Breast epithelium (tissue), 4 donors: ENCODE data around the gene NACC2. TPM values are rescaled to one million over a fixed set of nuclear protein-coding genes. Genes with fewer than 3 reads are reported as not detected.

Experiments
- DNase-seq, 2 donors: peaks; one replicate each; pipeline ENCODE4 v3.0.0-alpha.2; 2019; ENCODE audit warnings: low spot score in 2 of 2
- H3K27ac ChIP-seq, 2 donors: fragments of 200-600 bp; sonication (generic) in 1 of 2; one replicate each; pipeline ENCODE4 v1.5.1; 2016 to 2019; ENCODE audit warnings: mild to moderate bottlenecking in 1 of 2
- H3K27me3 ChIP-seq, 2 donors: fragments of 200-600 bp; sonication (generic) in 1 of 2; one replicate each; pipeline versions ENCODE4 v1.5.1 to v1.6.0; 2017 to 2019; ENCODE audit warnings: control low read depth in 1 of 2, mild to moderate bottlenecking in 1 of 2
- H3K36me3 ChIP-seq: fragments of 200-600 bp; one replicate; pipeline ENCODE4 v1.5.1; 2019
- H3K4me1 ChIP-seq, 2 donors: fragments of 200-600 bp; sonication (generic); one replicate each; pipeline ENCODE4 v1.5.1; 2016 to 2019; ENCODE audit warnings: control low read depth in 1 of 2
- H3K4me3 ChIP-seq, 3 donors: fragments of 200-600 bp; sonication (generic); 1 replicate in 2 of 3; 2 replicates in 1 of 3; pipeline ENCODE4 v1.5.1; 2016 to 2019; ENCODE audit warnings: mild to moderate bottlenecking in 3 of 3, moderate library complexity in 2 of 3
- H3K9me3 ChIP-seq, 2 donors: fragments of 200-600 bp; sonication (generic) in 1 of 2; one replicate each; pipeline ENCODE4 v1.5.1; 2016 to 2019; ENCODE audit warnings: control low read depth in 1 of 2
- POLR2A ChIP-seq: fragments of 450-650 bp; IDR thresholded peaks from one replicate; pipeline ENCODE4 v1.6.1; 2016; ENCODE audit warnings: antibody characterized with exemption, mild to moderate bottlenecking, moderate library complexity
- POLR2AphosphoS5 ChIP-seq, 3 donors: sonication (generic); formaldehyde crosslinking; IDR thresholded peaks; one replicate each; pipeline ENCODE4 v1.6.1; 2017; ENCODE audit warnings: antibody characterized with exemption in 3 of 3
- intact Hi-C: fragments of 100-400 bp; cut with DNase I; formaldehyde crosslinking; loops from one replicate; pipeline ENCODE4 v1.15.1; 2023; ENCODE audit warnings: low total_unique reads
- total RNA-seq, 3 donors: library from RNA; depleted of rRNA; stranded (reverse); fragments of >200 nt; gene quantifications; one replicate each; pipeline ENCODE4 v1.1.0, GENCODE V29; 2016
- TF ChIP-seq, protein P1 (sequence below), 3 donors: fragments of 450-650 bp; IDR thresholded peaks; one replicate each; pipeline ENCODE4 v1.5.1; 2016 to 2017; ENCODE audit warnings: antibody characterized with exemption in 3 of 3, mild to moderate bottlenecking in 3 of 3, moderate library complexity in 3 of 3

Gene NACC2
- total RNA-seq, 3 donors from 2014 or later = 14.0 to 24.2 (median 19.3) TPM

DNA sequence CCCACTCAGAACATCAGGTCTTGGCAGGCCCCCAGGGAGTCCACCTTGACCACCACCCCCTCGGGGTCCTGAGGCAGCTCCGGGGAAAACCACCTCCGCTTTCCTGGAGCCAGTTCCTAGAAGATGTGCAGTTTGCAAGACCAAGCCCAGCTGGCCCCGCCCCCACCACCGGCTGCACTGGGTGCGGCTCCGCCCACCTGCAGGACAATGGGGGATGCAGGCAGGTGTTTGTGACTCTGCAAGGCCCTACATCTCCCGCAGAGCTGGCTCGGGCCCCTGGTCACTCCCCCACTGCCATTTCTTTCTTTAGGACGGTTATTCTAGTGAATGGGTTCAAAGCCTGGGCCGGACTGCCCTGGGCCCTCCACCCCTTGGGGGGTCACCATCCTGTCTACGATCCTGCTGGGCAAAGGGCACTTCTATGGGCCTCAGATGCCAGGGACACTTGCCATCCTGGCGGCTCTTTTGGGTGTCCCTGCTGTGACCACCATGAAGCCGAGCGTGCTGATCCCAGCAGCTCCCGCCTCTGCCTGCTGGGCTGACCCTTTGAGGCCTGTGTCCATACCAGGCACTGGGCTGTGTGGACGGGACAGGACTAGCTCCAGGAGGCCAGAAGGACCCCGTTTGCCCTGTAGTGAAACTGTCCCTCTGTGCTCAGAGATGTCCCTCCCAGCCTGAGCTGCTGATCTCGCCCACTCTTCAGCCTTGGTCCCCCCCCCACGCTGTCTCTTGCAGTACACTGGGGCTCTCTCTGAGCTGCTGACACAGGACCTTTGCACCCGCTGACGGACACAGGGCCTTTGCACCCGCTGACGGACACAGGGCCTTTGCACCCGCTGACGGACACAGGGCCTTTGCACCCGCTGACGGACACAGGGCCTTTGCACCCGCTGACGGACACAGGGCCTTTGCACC lies 5.9 kb upstream of the NACC2 start:
- Histone ChIP-seq H3K27ac (no peak overlapping the region), H3K4me1 (peaks cover 0 to 9% of the 10 kb centered on the region in 2 donors), H3K27me3 (peaks cover 2 to 10% of the 10 kb centered on the region in 2 donors), H3K9me3 (no peaks in the 10 kb centered on the region), H3K4me3 (no peak overlapping the region), H3K36me3 (no peaks in the 10 kb centered on the region)
- intact Hi-C loops = no loop called here
- TF ChIP-seq POLR2A (no peak), POLR2AphosphoS5 (IDR thresholded peaks at IDR 0.05) (no peak)
- TF ChIP-seq, protein P1, sequence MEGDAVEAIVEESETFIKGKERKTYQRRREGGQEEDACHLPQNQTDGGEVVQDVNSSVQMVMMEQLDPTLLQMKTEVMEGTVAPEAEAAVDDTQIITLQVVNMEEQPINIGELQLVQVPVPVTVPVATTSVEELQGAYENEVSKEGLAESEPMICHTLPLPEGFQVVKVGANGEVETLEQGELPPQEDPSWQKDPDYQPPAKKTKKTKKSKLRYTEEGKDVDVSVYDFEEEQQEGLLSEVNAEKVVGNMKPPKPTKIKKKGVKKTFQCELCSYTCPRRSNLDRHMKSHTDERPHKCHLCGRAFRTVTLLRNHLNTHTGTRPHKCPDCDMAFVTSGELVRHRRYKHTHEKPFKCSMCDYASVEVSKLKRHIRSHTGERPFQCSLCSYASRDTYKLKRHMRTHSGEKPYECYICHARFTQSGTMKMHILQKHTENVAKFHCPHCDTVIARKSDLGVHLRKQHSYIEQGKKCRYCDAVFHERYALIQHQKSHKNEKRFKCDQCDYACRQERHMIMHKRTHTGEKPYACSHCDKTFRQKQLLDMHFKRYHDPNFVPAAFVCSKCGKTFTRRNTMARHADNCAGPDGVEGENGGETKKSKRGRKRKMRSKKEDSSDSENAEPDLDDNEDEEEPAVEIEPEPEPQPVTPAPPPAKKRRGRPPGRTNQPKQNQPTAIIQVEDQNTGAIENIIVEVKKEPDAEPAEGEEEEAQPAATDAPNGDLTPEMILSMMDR (IDR thresholded peaks at IDR 0.05) = no peak
- DNase-seq = no peak

DNA sequence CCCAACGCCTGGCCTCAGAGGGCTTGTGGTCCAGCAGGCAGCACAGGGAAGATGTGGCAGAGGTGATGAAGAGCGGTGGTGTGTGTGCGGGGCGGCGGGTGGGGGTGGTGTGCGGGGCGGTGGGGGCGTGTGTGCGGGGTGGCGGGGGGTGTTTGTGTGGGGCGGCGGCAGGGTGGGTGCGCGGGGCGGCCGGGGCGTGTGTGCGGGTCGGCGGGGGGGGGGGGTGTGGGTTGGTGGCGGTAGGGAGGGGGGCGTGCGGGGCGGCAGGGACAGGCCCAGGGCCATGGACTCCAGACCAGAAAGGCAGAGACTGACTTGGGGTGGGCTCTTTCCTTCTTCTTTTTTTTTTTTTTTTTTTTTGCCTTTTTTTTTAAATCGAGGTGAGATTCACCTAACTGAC lies 4.5 kb upstream of the NACC2 start:
- no peaks in the 10 kb centered on the region for H3K4me1 ChIP-seq
- no peaks in the 10 kb centered on the region for H3K36me3 ChIP-seq
- H3K27me3 ChIP-seq = peaks cover 2 to 10% of the 10 kb centered on the region in 2 donors
- TF ChIP-seq POLR2A = no peak
- TF ChIP-seq, protein P1 (IDR thresholded peaks at IDR 0.05) = no peak
- TF ChIP-seq POLR2AphosphoS5 (IDR thresholded peaks at IDR 0.05) = no peak
- no peak overlapping the region for H3K4me3 ChIP-seq
- H3K27ac ChIP-seq = peak overlapping the region in 1 of 2 donors; percentile 38
- no peaks in the 10 kb centered on the region for H3K9me3 ChIP-seq
- DNase-seq = no peak
- intact Hi-C loops = no loop called here

DNA sequence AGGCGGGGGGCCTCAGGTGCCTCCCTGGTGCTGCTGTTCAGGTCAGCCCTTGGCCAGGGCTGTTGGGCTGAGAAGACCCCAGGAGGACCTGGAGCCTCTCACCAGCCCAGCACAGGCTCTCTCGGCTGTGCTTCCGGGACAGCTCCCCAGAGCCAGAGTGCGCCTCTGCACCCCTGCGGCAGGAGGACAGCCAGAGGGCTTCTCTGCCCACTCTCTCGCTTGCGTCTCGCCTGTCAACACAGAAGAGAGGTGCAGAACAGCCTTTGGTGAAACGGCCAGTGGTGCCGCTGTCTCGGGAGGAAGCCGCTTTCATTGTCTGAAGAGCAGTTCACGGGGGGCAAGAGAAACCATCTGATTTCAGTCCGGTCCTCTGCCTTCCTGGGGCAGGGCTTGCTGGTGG lies 3.8 kb upstream of the NACC2 start:
- Histone ChIP-seq H3K27me3 (peaks cover 2 to 10% of the 10 kb centered on the region in 2 donors), H3K27ac (no peak overlapping the region), H3K4me3 (peak overlapping the region in 2 of 3 donors; percentile 4 to 8), H3K36me3 (no peaks in the 10 kb centered on the region), H3K9me3 (no peaks in the 10 kb centered on the region), H3K4me1 (no peaks in the 10 kb centered on the region)
- intact Hi-C loops = no loop called here
- no peak for DNase-seq
- TF ChIP-seq POLR2AphosphoS5 (IDR thresholded peaks at IDR 0.05) (no peak), POLR2A (no peak)
- TF ChIP-seq, protein P1 (IDR thresholded peaks at IDR 0.05) = no peak

DNA sequence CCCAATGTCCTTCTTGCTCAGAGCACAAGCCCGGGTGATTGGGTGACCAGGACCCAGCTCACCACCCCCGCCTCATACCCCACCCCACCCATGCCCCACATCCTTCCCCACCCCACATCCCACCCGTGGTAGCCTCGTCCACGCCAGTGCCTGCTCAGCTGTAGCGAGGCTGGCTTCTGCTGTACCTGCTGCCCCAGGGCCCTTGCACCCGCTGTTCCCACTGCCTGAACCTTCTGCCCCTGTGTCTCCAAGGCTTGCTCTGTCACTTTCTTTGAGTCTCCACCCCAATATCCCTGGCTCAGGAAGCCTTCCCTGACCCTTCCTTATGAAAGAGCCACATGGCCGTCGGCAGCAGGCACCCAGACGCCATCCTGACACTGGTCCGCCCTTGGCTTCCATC lies 3.1 kb upstream of the NACC2 start:
- Histone ChIP-seq H3K9me3 (no peaks in the 10 kb centered on the region), H3K4me1 (peaks cover 0 to 4% of the 10 kb centered on the region in 2 donors), H3K27ac (no peak overlapping the region), H3K27me3 (peaks cover 2 to 6% of the 10 kb centered on the region in 2 donors), H3K36me3 (no peaks in the 10 kb centered on the region), H3K4me3 (no peak overlapping the region)
- intact Hi-C loops = no loop called here
- DNase-seq = no peak
- TF ChIP-seq POLR2A (no peak), POLR2AphosphoS5 (IDR thresholded peaks at IDR 0.05) (no peak)
- TF ChIP-seq, protein P1 (IDR thresholded peaks at IDR 0.05) = no peak

DNA sequence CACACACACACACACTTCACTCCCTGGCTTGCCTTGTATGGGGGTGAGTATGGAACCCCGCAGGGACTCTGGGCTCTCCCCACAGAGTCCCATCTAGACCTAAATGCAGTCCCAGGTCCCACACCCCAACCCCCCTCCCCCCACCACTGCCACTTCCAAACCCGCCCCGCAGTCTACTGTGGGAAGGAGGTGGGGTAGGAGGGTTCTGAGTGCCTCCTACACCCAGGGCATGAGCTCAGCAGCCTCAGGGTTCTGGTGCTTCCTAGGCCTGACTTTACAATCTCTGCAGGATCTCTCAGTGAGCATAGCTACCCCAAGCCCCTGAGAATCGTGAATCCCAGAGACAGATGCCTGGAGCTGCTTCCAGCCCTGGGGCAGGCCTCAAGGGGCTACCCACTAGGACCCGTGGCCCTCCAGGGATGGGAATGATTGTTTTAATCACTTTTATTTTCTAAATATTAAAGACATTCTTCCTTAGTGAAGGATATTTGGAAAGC lies 1.5 kb upstream of the NACC2 start:
- TF ChIP-seq POLR2A (no peak), POLR2AphosphoS5 (IDR thresholded peaks at IDR 0.05) (no peak)
- TF ChIP-seq, protein P1 (IDR thresholded peaks at IDR 0.05) = no peak
- Histone ChIP-seq H3K36me3 (no peaks in the 10 kb centered on the region), H3K4me1 (peaks cover 0 to 7% of the 10 kb centered on the region in 2 donors), H3K27ac (peak overlapping the region in 1 of 2 donors; percentile 96), H3K4me3 (peak overlapping the region in 1 of 3 donors; percentile 97), H3K27me3 (peaks cover 0 to 4% of the 10 kb centered on the region in 2 donors), H3K9me3 (no peaks in the 10 kb centered on the region)
- intact Hi-C loops = no loop called here
- no peak for DNase-seq
